Tibial nerve (tissue), 4 donors: Measurements from ENCODE around the gene MED22. TPM values are rescaled to one million over a fixed set of nuclear protein-coding genes. Genes with fewer than 3 reads are reported as not detected.

Experiments used
- DNase-seq, 2 donors: peaks; one replicate each; pipeline ENCODE4 v3.0.0-alpha.2; 2019; ENCODE audit warnings: low spot score in 2 of 2
- H3K27ac ChIP-seq, 4 donors: fragments of 200-600 bp; sonication (generic) in 3 of 4; one replicate each; pipeline ENCODE4 v1.5.1; 2017 to 2019; ENCODE audit warnings: mild to moderate bottlenecking in 1 of 4
- H3K27me3 ChIP-seq, 2 donors: fragments of 200-600 bp; sonication (generic) in 1 of 2; one replicate each; pipeline versions ENCODE4 v1.5.1 to v1.6.0; 2017 to 2019
- H3K36me3 ChIP-seq, 3 donors: fragments of 200-600 bp; sonication (generic); one replicate each; pipeline ENCODE4 v1.5.1; 2018 to 2019
- H3K4me1 ChIP-seq, 4 donors: fragments of 200-600 bp; sonication (generic) in 3 of 4; one replicate each; pipeline ENCODE4 v1.5.1; 2017 to 2019
- H3K4me3 ChIP-seq, 4 donors: fragments of 200-600 bp; sonication (generic) in 3 of 4; one replicate each; pipeline ENCODE4 v1.5.1; 2017 to 2019; ENCODE audit warnings: mild to moderate bottlenecking in 1 of 4, moderate library complexity in 1 of 4
- H3K9me3 ChIP-seq, 4 donors: fragments of 200-600 bp; sonication (generic) in 3 of 4; one replicate each; pipeline ENCODE4 v1.5.1; 2017 to 2019
- CTCF ChIP-seq, 5 experiments: fragments of 200-600 bp in 3 of 5; fragments of 450-650 bp in 2 of 5; sonication (generic) in 3 of 5; IDR thresholded peaks; one replicate each; pipeline ENCODE4 v1.5.1; 2016 to 2019; ENCODE audit warnings: antibody characterized with exemption in 5 of 5, mild to moderate bottlenecking in 3 of 5, moderate library complexity in 2 of 5
- EP300 ChIP-seq, 2 donors: sonication (generic); formaldehyde crosslinking; IDR thresholded peaks; one replicate each; pipeline ENCODE4 v1.6.1; 2017; ENCODE audit warnings: antibody characterized with exemption in 2 of 2, mild to moderate bottlenecking in 1 of 2
- POLR2A ChIP-seq, 2 donors: fragments of 450-650 bp; IDR thresholded peaks; one replicate each; pipeline ENCODE4 v1.6.1; 2017; ENCODE audit warnings: antibody characterized with exemption in 2 of 2, mild to moderate bottlenecking in 2 of 2, moderate library complexity in 2 of 2
- WGBS, 2 donors: methylation state at CpG; one replicate each; pipeline ENCODE4 v1.1.5; 2018; 5-methylcytosine and 5-hydroxymethylcytosine counted together
- total RNA-seq, 4 donors: library from RNA; depleted of rRNA; stranded (reverse); fragments of >200 nt; gene quantifications; one replicate each; pipeline ENCODE4 v1.1.0, GENCODE V29; 2016

MED22 gene
- total RNA-seq, 4 donors from 2014 or later: 29.3 to 63.6 (median 39.2) TPM

GRCh38 chr9:133375116-133375723 is 27.3 kb upstream of the MED22 start:
- H3K27me3 ChIP-seq: no peaks in the 10 kb centered on the region
- peak overlapping the region; percentile 84 to 99 (median 95) for H3K27ac ChIP-seq
- DNase-seq: no peak
- H3K4me1 ChIP-seq: peaks cover 0 to 65% (median 40%) of the 10 kb centered on the region in 4 donors
- peaks cover 0 to 18% (median 0%) of the 10 kb centered on the region in 3 donors for H3K36me3 ChIP-seq
- 0 to 1% methylated on average over 14 to 29 of the region's 39 CpGs for WGBS, 2 donors
- H3K9me3 ChIP-seq: peaks cover 0 to 5% (median 0%) of the 10 kb centered on the region in 4 donors
- peak overlapping the region; percentile 81 to 98 (median 94) for H3K4me3 ChIP-seq
- TF ChIP-seq CTCF (IDR thresholded peaks at IDR 0.05) (no peak), EP300 (IDR thresholded peaks at IDR 0.05) (no peak)

- whole genome bisulfite sequencing, 2 donors: 10 to 14% methylated on average over 12 of the region's 12 CpGs
- Histone ChIP-seq H3K4me3 (peak overlapping the region; percentile 81 to 98 (median 94)), H3K27ac (peak overlapping the region in 3 of 4 donors; percentile 92 to 99 (median 98)), H3K9me3 (peaks cover 0 to 5% (median 0%) of the 10 kb centered on the region in 4 donors), H3K4me1 (peaks cover 0 to 70% (median 43%) of the 10 kb centered on the region in 4 donors), H3K27me3 (no peaks in the 10 kb centered on the region), H3K36me3 (peaks cover 0 to 24% (median 0%) of the 10 kb centered on the region in 3 donors)
- DNase-seq: no peak
- TF ChIP-seq EP300 (IDR thresholded peaks at IDR 0.05): no peak
- no peak for TF ChIP-seq CTCF (IDR thresholded peaks at IDR 0.05)
- TF ChIP-seq POLR2A (IDR thresholded peaks at IDR 0.05): no peak
Measured at GRCh38 chr9:133374612-133375115, 26.7 kb upstream of the MED22 start.

GRCh38 chr9:133372144-133372543 is 24.2 kb upstream of the MED22 start:
- 66% methylated on average over 7 of the region's 7 CpGs for WGBS, 2 donors
- TF ChIP-seq EP300 (IDR thresholded peaks at IDR 0.05) (no peak), POLR2A (IDR thresholded peaks at IDR 0.05) (no peak), CTCF (IDR thresholded peaks at IDR 0.05) (no peak)
- Histone ChIP-seq H3K4me1 (peaks cover 0 to 87% (median 61%) of the 10 kb centered on the region in 4 donors), H3K36me3 (peaks cover 0 to 36% (median 3%) of the 10 kb centered on the region in 3 donors), H3K27ac (peak overlapping the region in 1 of 4 donors; percentile 62), H3K4me3 (no peak overlapping the region), H3K27me3 (no peaks in the 10 kb centered on the region), H3K9me3 (no peaks in the 10 kb centered on the region)
- no peak for DNase-seq

GRCh38 chr9:133371261-133371711 is 23.4 kb upstream of the MED22 start:
- 61 to 67% methylated on average over 12 of the region's 12 CpGs for WGBS, 2 donors
- Histone ChIP-seq H3K4me1 (peaks cover 0 to 84% (median 58%) of the 10 kb centered on the region in 4 donors), H3K9me3 (no peaks in the 10 kb centered on the region)

More at GRCh38 chr9:133371261-133371711, 23.4 kb upstream of the MED22 start:
- Histone ChIP-seq H3K36me3 (peaks cover 0 to 45% (median 8%) of the 10 kb centered on the region in 3 donors), H3K27ac (peak overlapping the region in 2 of 4 donors; percentile 2 to 62), H3K27me3 (no peaks in the 10 kb centered on the region), H3K4me3 (no peak overlapping the region)
- TF ChIP-seq POLR2A (IDR thresholded peaks at IDR 0.05) (no peak), EP300 (IDR thresholded peaks at IDR 0.05) (no peak), CTCF (IDR thresholded peaks at IDR 0.05) (no peak)
- no peak for DNase-seq
